Mucosa of descending colon (tissue), 3 donors: Measurements from ENCODE around the gene ZNF565. TPM values are rescaled to one million over a fixed set of nuclear protein-coding genes. Genes with fewer than 3 reads are reported as not detected.

Source experiments
- ATAC-seq: fragments of 200-7000 bp; cut with Tn5 transposase; one replicate; pipeline ENCODE4 v1.9.1; 2020; ENCODE audit warnings: mild to moderate bottlenecking, moderate library complexity
- DNase-seq, 3 donors: peaks; one replicate each; pipeline ENCODE4 v3.0.0-alpha.2; 2020
- H3K36me3 ChIP-seq: fragments of 200-600 bp; one replicate; pipeline ENCODE4 v1.8.0; 2021; ENCODE audit warnings: low read depth, mild to moderate bottlenecking
- H3K4me1 ChIP-seq: fragments of 200-600 bp; one replicate; pipeline ENCODE4 v1.8.0; 2021; ENCODE audit warnings: low read depth, mild to moderate bottlenecking
- H3K4me3 ChIP-seq: fragments of 200-600 bp; one replicate; pipeline ENCODE4 v1.8.0; 2021; ENCODE audit warnings: mild to moderate bottlenecking
- H3K9me3 ChIP-seq: fragments of 200-600 bp; one replicate; pipeline ENCODE4 v1.8.0; 2021; ENCODE audit warnings: mild to moderate bottlenecking
- CTCF ChIP-seq: fragments of 200-600 bp; IDR thresholded peaks from one replicate; pipeline ENCODE4 v1.8.0; 2022; ENCODE audit warnings: antibody characterized with exemption, mild to moderate bottlenecking
- intact Hi-C, 2 donors: fragments of 100-400 bp; cut with DNase I in 1 of 2; cut with micrococcal nuclease in 1 of 2; formaldehyde crosslinking; loops; one replicate each; pipeline versions ENCODE4 v1.11.0 to v1.11.1; 2022; cut with DNase I, micrococcal nuclease
- total RNA-seq, 3 donors: library from RNA; stranded (reverse); fragmentation: NEBNext Ultra II Directional in 2 of 3; extraction: Animal tissue kit (Norgen Biotek cat#: 25700) in 2 of 3; gene quantifications; one replicate each; pipeline versions ENCODE4 v1.2.1 to v1.2.4, GENCODE V29; 2021 to 2023
- donor health status: DM: no; HTN: no; CAD: no; lungs with moderate emphysema.
- donor health status: DM: no; HTN: no; CAD: no.
- donor health status: DM: no; HTN: yes; CAD: no.

Gene ZNF565
- total RNA-seq, 3 donors from 2014 or later = 2.9 to 7.8 (median 3.1) TPM

- peaks cover 30% of the 10 kb centered on the region for H3K36me3 ChIP-seq
- DNase-seq (no peak), ATAC-seq (no peak)
- intact Hi-C loops = no loop called here
- no peak overlapping the region for H3K4me3 ChIP-seq
- no peaks in the 10 kb centered on the region for H3K9me3 ChIP-seq
- H3K4me1 ChIP-seq = peaks cover 10% of the 10 kb centered on the region
- TF ChIP-seq CTCF = no peak
Measured at GRCh38 chr19:36142046-36142445, 72.4 kb downstream of the ZNF565 start.

- ATAC-seq = peak; percentile 80
- Histone ChIP-seq H3K4me3 (peak overlapping the region; percentile 84), H3K4me1 (peaks cover 12% of the 10 kb centered on the region), H3K9me3 (no peaks in the 10 kb centered on the region), H3K36me3 (peaks cover 24% of the 10 kb centered on the region)
- no peak for TF ChIP-seq CTCF
- intact Hi-C loops = no loop called here
- peak; percentile 91 to 96 (median 95) for DNase-seq
Measured at GRCh38 chr19:36141039-36141927, 73.2 kb downstream of the ZNF565 start.

- Histone ChIP-seq H3K4me3 (peak overlapping the region; percentile 84), H3K36me3 (peaks cover 22% of the 10 kb centered on the region), H3K4me1 (peaks cover 12% of the 10 kb centered on the region), H3K9me3 (no peaks in the 10 kb centered on the region)
- intact Hi-C loops = no loop called here
- no peak for TF ChIP-seq CTCF
- ATAC-seq = peak; percentile 24
- peak; percentile 53 to 79 (median 72) for DNase-seq
Measured at GRCh38 chr19:36140304-36141038, 74.0 kb downstream of the ZNF565 start.

GRCh38 chr19:36139473-36140303 is 74.8 kb downstream of the ZNF565 start, which contains the start of gene CAPNS1:
Gene CAPNS1, plus strand, starts transcription at chr19:36140066. Its CDS starts 946 bp downstream, at chr19:36141012.
- Histone ChIP-seq H3K36me3 (peaks cover 16% of the 10 kb centered on the region), H3K9me3 (no peaks in the 10 kb centered on the region), H3K4me3 (peak within 1 kb of the TSS; percentile 84), H3K4me1 (peaks cover 12% of the 10 kb centered on the region)
- no peak for TF ChIP-seq CTCF
- ATAC-seq (peak; percentile 88), DNase-seq (peak; percentile 97 to 99 (median 98))
- intact Hi-C loops = no loop called here

GRCh38 chr19:36139120-36139472 is 75.4 kb downstream of the ZNF565 start:
- Histone ChIP-seq H3K9me3 (no peaks in the 10 kb centered on the region), H3K36me3 (peaks cover 11% of the 10 kb centered on the region), H3K4me1 (peaks cover 12% of the 10 kb centered on the region), H3K4me3 (peak overlapping the region; percentile 84)
- no peak for TF ChIP-seq CTCF
- no peak for ATAC-seq
- intact Hi-C loops = no loop called here
- DNase-seq = no peak
